HepG2 (cell line): ENCODE data around the gene PLXNA4.

Experiments
- BORCS8-MEF2B ChIP-seq: sonication (generic); formaldehyde crosslinking; IDR thresholded peaks from 2 replicates; pipeline ENCODE4 v1.8.0; 2022; ENCODE audit warnings: mild to moderate bottlenecking, missing genetic modification reagents
- EP300 ChIP-seq, 3 experiments: sonication (generic) in 1 of 3; formaldehyde crosslinking in 1 of 3; IDR thresholded peaks; 2 replicates each; pipeline versions ENCODE4 v1.5.1 to v1.6.1; 2011 to 2020; ENCODE audit warnings: low read depth in 2 of 3, low read length in 2 of 3, borderline replicate concordance in 1 of 3, improper control_type of control experiment in 1 of 3, mild to moderate bottlenecking in 1 of 3, missing genetic modification reagents in 1 of 3, moderate library complexity in 1 of 3
- FOSL1 ChIP-seq: sonication (generic); formaldehyde crosslinking; IDR thresholded peaks from 2 replicates; pipeline ENCODE4 v1.9.0; 2021; ENCODE audit warnings: missing genetic modification reagents, borderline replicate concordance
- HCFC1 ChIP-seq: fragments of 150-350 bp; IDR thresholded peaks from 2 replicates; pipeline ENCODE4 v1.6.1; 2014; ENCODE audit warnings: low read depth, low read length
- IRF9 ChIP-seq: sonication (generic); formaldehyde crosslinking; IDR thresholded peaks from 2 replicates; pipeline ENCODE4 v1.8.0; 2022; ENCODE audit warnings: missing genetic modification reagents, mild to moderate bottlenecking, borderline replicate concordance
- MYNN ChIP-seq: sonication (generic); formaldehyde crosslinking; IDR thresholded peaks from 2 replicates; pipeline ENCODE4 v1.4.0; 2020; ENCODE audit warnings: mild to moderate bottlenecking, low read depth, missing genetic modification reagents
- NCOA5 ChIP-seq: sonication (generic); formaldehyde crosslinking; IDR thresholded peaks from 2 replicates; pipeline ENCODE4 v1.4.0; 2020; ENCODE audit warnings: missing genetic modification reagents
- POLR2A ChIP-seq, 2 experiments: IDR thresholded peaks; 2 replicates each; pipeline ENCODE4 v1.6.1; 2011; ENCODE audit warnings: low read depth in 2 of 2, low read length in 2 of 2, mild to moderate bottlenecking in 1 of 2, moderate library complexity in 1 of 2; ENCODE audit not compliant: insufficient read depth in 1 of 2
- PRDM10 ChIP-seq: sonication (generic); formaldehyde crosslinking; IDR thresholded peaks from 2 replicates; pipeline ENCODE4 v1.4.0; 2020; ENCODE audit warnings: low read depth, missing genetic modification reagents
- RAD21 ChIP-seq: fragments of 450-650 bp; formaldehyde crosslinking; IDR thresholded peaks from 2 replicates; pipeline ENCODE4 v1.5.0; 2020; ENCODE audit warnings: mild to moderate bottlenecking
- SIX1 ChIP-seq: sonication (generic); formaldehyde crosslinking; IDR thresholded peaks from 2 replicates; pipeline ENCODE4 v1.4.0; 2020; ENCODE audit warnings: missing genetic modification reagents, borderline replicate concordance
- TBL1XR1 ChIP-seq: fragments of 150-350 bp; IDR thresholded peaks from 2 replicates; pipeline ENCODE4 v1.6.1; 2014; ENCODE audit warnings: borderline replicate concordance, low read length; ENCODE audit not compliant: partially characterized antibody
- TBP ChIP-seq: sonication (generic); formaldehyde crosslinking; IDR thresholded peaks from 2 replicates; pipeline ENCODE4 v1.5.0; 2020; ENCODE audit warnings: missing genetic modification reagents

- TF ChIP-seq POLR2A (IDR thresholded peaks at IDR 0.05; ENCODE audit: insufficient read depth in 1 of 2, low read depth in 2 of 2, low read length in 2 of 2) (no peak), NCOA5 (CRISPR knock-in tag) (no peak), BORCS8-MEF2B (CRISPR knock-in tag) (no peak), TBL1XR1 (no peak), TBP (CRISPR knock-in tag) (no peak), PRDM10 (CRISPR knock-in tag) (no peak), IRF9 (no peak), HCFC1 (no peak), RAD21 (CRISPR knock-in tag) (no peak), MYNN (no peak), FOSL1 (no peak), EP300 (IDR thresholded peaks at IDR 0.05; ENCODE audit: low read depth in 2 of 2, low read length in 2 of 2) (no peak), EP300 (CRISPR knock-in tag; IDR thresholded peaks at IDR 0.05; ENCODE audit: borderline replicate concordance) (no peak), SIX1 (no peak)
Measured at GRCh38 chr7:132613737-132614136, 37.5 kb upstream of the PLXNA4 start.
